Measurements from ENCODE around the gene PLXNB3.
"Not testable (repeated sequence)": the region's sequence is repeated elsewhere in the genome, so short reads cannot be mapped to it uniquely, and the experiment has no call there.

Gene PLXNB3

GRCh38 chrX:153807976-153808375 is 43.9 kb downstream of the PLXNB3 start:
- H3K4me3 ChIP-seq (ENCODE audit: low read depth, low read length): no peak overlapping the region
- no peak for TF ChIP-seq CTCF (IDR thresholded peaks at IDR 0.05; ENCODE audit: low read depth, low read length)

GRCh38 chrX:153812220-153812619 is 48.2 kb downstream of the PLXNB3 start:
- H3K4me3 ChIP-seq (ENCODE audit: low read depth, low read length): no peak overlapping the region
- TF ChIP-seq CTCF (IDR thresholded peaks at IDR 0.05; ENCODE audit: low read depth, low read length): no peak

- H3K4me3 ChIP-seq (ENCODE audit: low read depth, low read length): no peak overlapping the region
- no peak for TF ChIP-seq CTCF (IDR thresholded peaks at IDR 0.05; ENCODE audit: low read depth, low read length)
Measured at GRCh38 chrX:153813161-153813560, 49.1 kb downstream of the PLXNB3 start.

GRCh38 chrX:153814591-153815315 is 50.7 kb downstream of the PLXNB3 start:
- H3K4me3 ChIP-seq (ENCODE audit: low read depth, low read length): no peak overlapping the region
- TF ChIP-seq CTCF (IDR thresholded peaks at IDR 0.05; ENCODE audit: low read depth, low read length): no peak

- TF ChIP-seq CTCF (IDR thresholded peaks at IDR 0.05; ENCODE audit: low read depth, low read length): no peak
- H3K4me3 ChIP-seq (ENCODE audit: low read depth, low read length): no peak overlapping the region
Measured at GRCh38 chrX:153816831-153817690, 53.0 kb downstream of the PLXNB3 start.

- H3K4me3 ChIP-seq (ENCODE audit: low read depth, low read length): not testable (repeated sequence)
Measured at GRCh38 chrX:153818064-153818463, 54.0 kb downstream of the PLXNB3 start.

GRCh38 chrX:153818571-153819383 is 54.7 kb downstream of the PLXNB3 start:
- no peak for TF ChIP-seq CTCF (IDR thresholded peaks at IDR 0.05; ENCODE audit: low read depth, low read length)
- H3K4me3 ChIP-seq (ENCODE audit: low read depth, low read length): peak overlapping the region; percentile 42
